Hematopoietic multipotent progenitor cell treated with erythropoietin and hydrocortisone succinate and interleukin-3 and kit ligand, for 8 days (in vitro differentiated cells): Measurements from ENCODE around the gene DENND1B.
"Not testable (repeated sequence)": the region's sequence is repeated elsewhere in the genome, so short reads cannot be mapped to it uniquely, and the experiment has no call there.

Source experiments
- DNase-seq: peaks from one replicate; pipeline ENCODE4 v3.0.0-alpha.2; 2015

The DENND1B gene

GRCh38 chr1:197782722-197783360 is 7.6 kb upstream of the DENND1B start:
- no peak for DNase-seq

GRCh38 chr1:197781968-197782721 is 6.9 kb upstream of the DENND1B start:
- no peak for DNase-seq

GRCh38 chr1:197779921-197780320 is 4.6 kb upstream of the DENND1B start:
- no peak for DNase-seq

GRCh38 chr1:197778366-197778945 is 3.2 kb upstream of the DENND1B start:
- DNase-seq = peak; percentile 88

GRCh38 chr1:197776351-197777105 is 1.2 kb upstream of the DENND1B start:
- DNase-seq = peak; percentile 34

- DNase-seq = peak; percentile 52
Observed at GRCh38 chr1:197774466-197775281, 606 bp downstream of the DENND1B start.

- peak; percentile 38 for DNase-seq
Observed at GRCh38 chr1:197773856-197774255, 1.4 kb downstream of the DENND1B start.

GRCh38 chr1:197771904-197772556 is 3.2 kb downstream of the DENND1B start:
- no peak for DNase-seq

GRCh38 chr1:197771386-197771785 is 3.9 kb downstream of the DENND1B start:
- DNase-seq = peak; percentile 45

- DNase-seq = peak; percentile 38
Observed at GRCh38 chr1:197770243-197770642, 5.0 kb downstream of the DENND1B start.

- DNase-seq = no peak
Observed at GRCh38 chr1:197769287-197769686, 6.0 kb downstream of the DENND1B start.

GRCh38 chr1:197768014-197768805 is 7.1 kb downstream of the DENND1B start:
- no peak for DNase-seq

- DNase-seq = no peak
Observed at GRCh38 chr1:197763769-197764168, 11.5 kb downstream of the DENND1B start.

- no peak for DNase-seq
Observed at GRCh38 chr1:197763307-197763706, 12.0 kb downstream of the DENND1B start.

GRCh38 chr1:197761654-197762053 is 13.6 kb downstream of the DENND1B start:
- peak; percentile 41 for DNase-seq

GRCh38 chr1:197755553-197755952 is 19.7 kb downstream of the DENND1B start:
- not testable (repeated sequence) for DNase-seq

- not testable (repeated sequence) for DNase-seq
Observed at GRCh38 chr1:197752652-197753164, 22.6 kb downstream of the DENND1B start.

- no peak for DNase-seq
Observed at GRCh38 chr1:197750366-197750765, 24.9 kb downstream of the DENND1B start.

GRCh38 chr1:197745911-197746310 is 29.4 kb downstream of the DENND1B start:
- peak; percentile 38 for DNase-seq

- no peak for DNase-seq
Observed at GRCh38 chr1:197744979-197745378, 30.3 kb downstream of the DENND1B start.

- no peak for DNase-seq
Observed at GRCh38 chr1:197743578-197743977, 31.7 kb downstream of the DENND1B start.
